H9 (cell line): Measurements from ENCODE around the gene SEL1L2. TPM values are rescaled to one million over a fixed set of nuclear protein-coding genes. Genes with fewer than 3 reads are reported as not detected.

ENCODE experiments used
- DNase-seq: peaks from one replicate; pipeline ENCODE4 v3.0.0-alpha.2; 2017
- H2AFZ ChIP-seq: one replicate; pipeline ENCODE4 v1.6.1; 2013; ENCODE audit warnings: mild to moderate bottlenecking, low read length, control low read depth, moderate library complexity
- H2AK5ac ChIP-seq: 2 replicates; pipeline ENCODE4 v1.6.1; 2013; ENCODE audit warnings: low read length, control low read depth, mixed read lengths; ENCODE audit not compliant: insufficient read length
- H2BK120ac ChIP-seq: one replicate; pipeline ENCODE4 v1.6.1; 2013; ENCODE audit warnings: low read depth, mild to moderate bottlenecking, low read length, control low read depth, inconsistent platforms; ENCODE audit not compliant: poor library complexity, severe bottlenecking
- H2BK12ac ChIP-seq: 2 replicates; pipeline ENCODE4 v1.6.1; 2013; ENCODE audit warnings: low read length, control low read depth, mixed read lengths, low read depth; ENCODE audit not compliant: insufficient read length
- H2BK15ac ChIP-seq: 2 replicates; pipeline ENCODE4 v1.6.1; 2013; ENCODE audit warnings: low read depth, low read length, control low read depth
- H2BK20ac ChIP-seq: one replicate; pipeline ENCODE4 v1.6.1; 2013; ENCODE audit warnings: low read depth, mild to moderate bottlenecking, low read length, control low read depth, inconsistent platforms; ENCODE audit not compliant: poor library complexity, severe bottlenecking
- H2BK5ac ChIP-seq: 2 replicates; pipeline ENCODE4 v1.6.1; 2013; ENCODE audit warnings: low read length, control low read depth, mixed read lengths; ENCODE audit not compliant: insufficient read length
- H3K14ac ChIP-seq: 2 replicates; pipeline ENCODE4 v1.6.1; 2013; ENCODE audit warnings: low read length, control low read depth; ENCODE audit not compliant: insufficient read depth
- H3K18ac ChIP-seq: 2 replicates; pipeline ENCODE4 v1.6.1; 2013; ENCODE audit warnings: low read depth, mild to moderate bottlenecking, mixed read lengths, low read length, control low read depth; ENCODE audit not compliant: insufficient read length
- H3K23ac ChIP-seq: 2 replicates; pipeline ENCODE4 v1.6.1; 2013; ENCODE audit warnings: low read length, control low read depth, mixed read lengths, low read depth; ENCODE audit not compliant: insufficient read length
- H3K23me2 ChIP-seq: 2 replicates; pipeline ENCODE4 v1.6.1; 2013; ENCODE audit warnings: low read depth, mild to moderate bottlenecking, mixed read lengths, low read length, control low read depth; ENCODE audit not compliant: insufficient read length, poor library complexity, severe bottlenecking
- H3K27ac ChIP-seq: 2 replicates; pipeline ENCODE4 v1.5.1; 2013; ENCODE audit warnings: low read length, control low read depth, mixed read lengths, low read depth; ENCODE audit not compliant: insufficient read length
- H3K27me3 ChIP-seq: 2 replicates; pipeline ENCODE4 v1.6.1; 2013; ENCODE audit warnings: low read length, control low read depth, inconsistent platforms; ENCODE audit not compliant: insufficient read depth
- H3K4ac ChIP-seq: 2 replicates; pipeline ENCODE4 v1.6.1; 2013; ENCODE audit warnings: low read depth, mild to moderate bottlenecking, control low read depth, inconsistent platforms, low read length, moderate library complexity
- H3K4me1 ChIP-seq: 2 replicates; pipeline ENCODE4 v1.6.1; 2013; ENCODE audit warnings: low read length, control low read depth, inconsistent platforms; ENCODE audit not compliant: insufficient read depth
- H3K4me2 ChIP-seq: 2 replicates; pipeline ENCODE4 v1.6.1; 2013; ENCODE audit warnings: low read length, control low read depth, mixed read lengths; ENCODE audit not compliant: insufficient read length, insufficient read depth
- H3K56ac ChIP-seq: 2 replicates; pipeline ENCODE4 v1.6.1; 2013; ENCODE audit warnings: low read depth, mild to moderate bottlenecking, mixed read lengths, low read length, control low read depth; ENCODE audit not compliant: insufficient read length
- H3K79me1 ChIP-seq: 2 replicates; pipeline ENCODE4 v1.6.1; 2013; ENCODE audit warnings: low read depth, mild to moderate bottlenecking, moderate library complexity, low read length, control low read depth, inconsistent platforms; ENCODE audit not compliant: insufficient read depth, poor library complexity, severe bottlenecking
- H3K79me2 ChIP-seq: 2 replicates; pipeline ENCODE4 v1.6.1; 2013; ENCODE audit warnings: low read length, control low read depth, inconsistent platforms; ENCODE audit not compliant: insufficient read depth
- H3K9ac ChIP-seq: 2 replicates; pipeline ENCODE4 v1.6.1; 2013; ENCODE audit warnings: low read length, control low read depth, mixed read lengths; ENCODE audit not compliant: insufficient read length; ENCODE audit errors: extremely low read depth
- H3K9me3 ChIP-seq: one replicate; pipeline ENCODE4 v1.6.1; 2013; ENCODE audit warnings: low read depth, low read length, inconsistent platforms; ENCODE audit not compliant: control insufficient read depth
- H3T11ph ChIP-seq: one replicate; pipeline ENCODE4 v1.6.1; 2013; ENCODE audit warnings: mild to moderate bottlenecking, low read length, control low read depth, inconsistent platforms
- H4K20me1 ChIP-seq: one replicate; pipeline ENCODE4 v1.6.1; 2013; ENCODE audit not compliant: control insufficient read depth, insufficient read length, insufficient read depth
- H4K5ac ChIP-seq: 2 replicates; pipeline ENCODE4 v1.6.1; 2013; ENCODE audit warnings: low read depth, mild to moderate bottlenecking, mixed read lengths, low read length, control low read depth; ENCODE audit not compliant: insufficient read length
- H4K8ac ChIP-seq: replicated peaks from 2 replicates; pipeline ENCODE4 v1.6.1; 2013; ENCODE audit warnings: low read length, control low read depth, mixed read lengths, low read depth; ENCODE audit not compliant: insufficient read length
- H4K91ac ChIP-seq: 2 replicates; pipeline ENCODE4 v1.6.1; 2013; ENCODE audit warnings: low read depth, mild to moderate bottlenecking, moderate library complexity, mixed read lengths, low read length, control low read depth; ENCODE audit not compliant: insufficient read length
- H3K27ac Mint-ChIP-seq, 3 experiments: 2 replicates in 2 of 3; 3 replicates in 1 of 3; pipeline ENCODE4 v1.8.0; 2020 to 2021; ENCODE audit warnings: mixed read lengths in 3 of 3, mild to moderate bottlenecking in 1 of 3, moderate library complexity in 1 of 3
- H3K27me3 Mint-ChIP-seq: 2 replicates; pipeline ENCODE4 v1.8.0; 2021; ENCODE audit warnings: low read depth, mild to moderate bottlenecking, moderate library complexity, mixed read lengths
- H3K36me3 Mint-ChIP-seq, 3 experiments: 2 replicates in 2 of 3; 3 replicates in 1 of 3; pipeline ENCODE4 v1.8.0; 2020 to 2021; ENCODE audit warnings: low read depth in 3 of 3, mixed read lengths in 3 of 3; ENCODE audit not compliant: insufficient read depth in 1 of 3
- H3K4me1 Mint-ChIP-seq, 2 experiments: 2 replicates each; pipeline ENCODE4 v1.8.0; 2020; ENCODE audit warnings: mixed read lengths in 2 of 2
- H3K4me3 Mint-ChIP-seq, 2 experiments: 2 replicates in 1 of 2; 3 replicates in 1 of 2; pipeline ENCODE4 v1.8.0; 2020 to 2021; ENCODE audit warnings: mild to moderate bottlenecking in 2 of 2, mixed read lengths in 2 of 2, moderate library complexity in 1 of 2
- H3K9me3 Mint-ChIP-seq, 2 experiments: 2 replicates in 1 of 2; 3 replicates in 1 of 2; pipeline ENCODE4 v1.8.0; 2020; ENCODE audit warnings: mild to moderate bottlenecking in 2 of 2, mixed read lengths in 2 of 2, moderate library complexity in 1 of 2
- CTCF ChIP-seq: fragments of 200-600 bp; sonication (generic); conservative IDR thresholded peaks from 3 replicates; pipeline ENCODE4 v1.8.0; 2021; ENCODE audit warnings: antibody characterized with exemption, mild to moderate bottlenecking
- WGBS: extraction: QIAGEN DNeasy Blood & Tissue Kit; methylation state at CpG from one replicate; pipeline ENCODE4 v1.1.7; 2013; ENCODE audit warnings: missing lambda C conversion rate, low lambda C conversion rate, mixed read lengths; ENCODE audit not compliant: insufficient read length; ENCODE audit errors: extremely low coverage; 5-methylcytosine and 5-hydroxymethylcytosine counted together
- total RNA-seq: library from RNA; stranded (reverse); gene quantifications from 2 replicates; pipeline ENCODE4 v1.2.1, GENCODE V29; 2021

Gene SEL1L2
- total RNA-seq, 1 experiment from 2014 or later = not detected

- Histone ChIP-seq H2BK20ac (no peak overlapping the region), H3K27ac (no peak overlapping the region), H3T11ph (no peak overlapping the region), H3K9me3 (no peaks in the 10 kb centered on the region), H3K14ac (no peak overlapping the region), H2AK5ac (no peak overlapping the region), H3K4me1 (no peaks in the 10 kb centered on the region), H3K79me1 (no peaks in the 10 kb centered on the region), H3K9ac (no peak overlapping the region), H2AFZ (no peak overlapping the region), H3K18ac (no peak overlapping the region), H2BK5ac (no peak overlapping the region), H3K27me3 (no peaks in the 10 kb centered on the region), H4K91ac (no peak overlapping the region), H3K4ac (no peak overlapping the region), H3K23me2 (no peaks in the 10 kb centered on the region), H4K20me1 (no peaks in the 10 kb centered on the region), H2BK12ac (no peak overlapping the region), H2BK15ac (no peak overlapping the region), H3K23ac (no peak overlapping the region), H4K8ac (no peak overlapping the region), H3K56ac (no peak overlapping the region), H3K4me2 (no peak overlapping the region), H3K79me2 (no peaks in the 10 kb centered on the region), H4K5ac (no peak overlapping the region), H2BK120ac (no peak overlapping the region)
- H3K4me1 Mint-ChIP-seq = no peaks in the 10 kb centered on the region
- no peak for TF ChIP-seq CTCF
- DNase-seq = no peak
- H3K27ac Mint-ChIP-seq = no peak overlapping the region
- no CpG with 5 or more reads among the region's 6 CpGs for WGBS
- H3K36me3 Mint-ChIP-seq = peaks cover 6 to 7% (median 7%) of the 10 kb centered on the region in 3 experiments; a peak in 3 of 7 replicates
- H3K27me3 Mint-ChIP-seq = peaks cover 3% of the 10 kb centered on the region
- peaks cover 9 to 12% of the 10 kb centered on the region in 2 experiments for H3K9me3 Mint-ChIP-seq
- no peak overlapping the region for H3K4me3 Mint-ChIP-seq
These were observed 55.2 kb downstream of the SEL1L2 start for GRCh38 chr20:13934992-13935894.
